ENCODE data around the gene ERCC3.

Gene ERCC3

DNA sequence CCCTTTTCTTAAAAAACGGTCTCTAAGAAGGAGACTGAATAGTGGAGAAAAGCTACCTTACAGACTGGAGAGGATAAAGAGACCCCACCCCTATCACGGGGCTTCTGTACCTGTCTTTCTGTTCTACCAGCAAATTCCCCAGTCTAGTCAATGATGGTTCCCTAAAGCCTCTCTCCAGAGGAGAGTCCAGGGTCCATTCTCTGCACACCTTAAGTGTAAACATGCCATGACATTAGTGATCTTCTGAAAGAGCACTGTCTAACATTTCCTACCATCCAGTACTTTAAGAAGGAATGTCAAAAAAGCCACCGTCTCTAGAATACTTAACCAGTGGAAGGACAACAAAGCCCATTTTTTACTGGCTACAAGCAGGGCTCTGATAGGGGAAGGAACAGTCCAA, 17.0 kb upstream of the ERCC3 start:
- no peak overlapping the region for H3K4me3 ChIP-seq (ENCODE audit: control insufficient read depth, low read depth, low read length)
- DNase-seq (ENCODE audit: low read depth): no peak
- TF ChIP-seq, protein P1, sequence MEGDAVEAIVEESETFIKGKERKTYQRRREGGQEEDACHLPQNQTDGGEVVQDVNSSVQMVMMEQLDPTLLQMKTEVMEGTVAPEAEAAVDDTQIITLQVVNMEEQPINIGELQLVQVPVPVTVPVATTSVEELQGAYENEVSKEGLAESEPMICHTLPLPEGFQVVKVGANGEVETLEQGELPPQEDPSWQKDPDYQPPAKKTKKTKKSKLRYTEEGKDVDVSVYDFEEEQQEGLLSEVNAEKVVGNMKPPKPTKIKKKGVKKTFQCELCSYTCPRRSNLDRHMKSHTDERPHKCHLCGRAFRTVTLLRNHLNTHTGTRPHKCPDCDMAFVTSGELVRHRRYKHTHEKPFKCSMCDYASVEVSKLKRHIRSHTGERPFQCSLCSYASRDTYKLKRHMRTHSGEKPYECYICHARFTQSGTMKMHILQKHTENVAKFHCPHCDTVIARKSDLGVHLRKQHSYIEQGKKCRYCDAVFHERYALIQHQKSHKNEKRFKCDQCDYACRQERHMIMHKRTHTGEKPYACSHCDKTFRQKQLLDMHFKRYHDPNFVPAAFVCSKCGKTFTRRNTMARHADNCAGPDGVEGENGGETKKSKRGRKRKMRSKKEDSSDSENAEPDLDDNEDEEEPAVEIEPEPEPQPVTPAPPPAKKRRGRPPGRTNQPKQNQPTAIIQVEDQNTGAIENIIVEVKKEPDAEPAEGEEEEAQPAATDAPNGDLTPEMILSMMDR (conservative IDR thresholded peaks at IDR 0.05; ENCODE audit: control insufficient read depth, insufficient read depth, low read depth, low read length): no peak

DNA sequence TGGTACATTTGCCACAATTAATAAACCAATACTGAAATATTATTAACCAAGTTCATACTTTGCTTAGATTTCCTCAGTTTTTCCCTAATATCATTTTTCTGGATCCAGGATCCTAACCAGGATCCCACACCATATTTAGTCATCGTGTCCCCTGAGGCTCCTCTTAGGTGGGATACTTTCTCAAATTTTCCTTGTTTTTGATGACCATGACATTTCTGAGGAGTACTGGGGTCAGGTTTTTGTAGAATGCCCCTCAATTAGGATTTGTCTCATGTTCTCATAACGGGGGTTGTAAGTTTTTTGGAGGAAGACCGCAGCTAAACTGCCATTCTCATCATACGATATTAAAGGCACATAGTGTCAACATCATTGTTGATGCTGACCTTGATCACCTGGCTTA, 15.5 kb upstream of the ERCC3 start:
- H3K4me3 ChIP-seq (ENCODE audit: control insufficient read depth, low read depth, low read length): no peak overlapping the region
- TF ChIP-seq, protein P1 (conservative IDR thresholded peaks at IDR 0.05; ENCODE audit: control insufficient read depth, insufficient read depth, low read depth, low read length): no peak
- DNase-seq (ENCODE audit: low read depth): no peak

DNA sequence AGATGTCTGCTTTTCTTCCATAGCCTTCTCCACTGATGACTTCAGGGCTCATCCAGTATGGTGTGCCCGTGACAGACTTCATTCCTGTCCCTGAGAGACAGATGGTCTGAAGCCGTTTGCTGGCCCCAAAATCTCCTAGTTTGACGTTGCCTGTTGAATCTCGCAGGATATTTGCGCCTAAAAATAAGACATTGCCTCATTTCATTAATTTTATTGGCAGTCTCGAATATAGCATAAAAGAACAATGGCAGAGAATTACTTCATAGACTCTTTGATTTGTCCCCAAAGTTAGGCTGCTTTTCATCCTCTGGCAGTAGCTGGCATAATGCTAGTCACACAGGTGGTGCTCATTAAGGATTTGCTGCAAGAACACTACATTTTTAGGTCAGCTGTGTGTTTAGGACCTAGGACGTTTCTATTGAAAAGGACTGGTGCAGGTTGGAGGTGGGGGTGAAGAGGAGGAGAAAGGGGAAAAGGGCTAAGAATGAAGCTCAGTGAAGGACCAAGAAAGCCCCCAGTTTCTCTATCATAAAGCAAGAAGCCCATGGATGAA, 14.7 kb upstream of the ERCC3 start:
- TF ChIP-seq, protein P1 (conservative IDR thresholded peaks at IDR 0.05; ENCODE audit: control insufficient read depth, insufficient read depth, low read depth, low read length): no peak
- DNase-seq (ENCODE audit: low read depth): no peak
- H3K4me3 ChIP-seq (ENCODE audit: control insufficient read depth, low read depth, low read length): no peak overlapping the region

DNA sequence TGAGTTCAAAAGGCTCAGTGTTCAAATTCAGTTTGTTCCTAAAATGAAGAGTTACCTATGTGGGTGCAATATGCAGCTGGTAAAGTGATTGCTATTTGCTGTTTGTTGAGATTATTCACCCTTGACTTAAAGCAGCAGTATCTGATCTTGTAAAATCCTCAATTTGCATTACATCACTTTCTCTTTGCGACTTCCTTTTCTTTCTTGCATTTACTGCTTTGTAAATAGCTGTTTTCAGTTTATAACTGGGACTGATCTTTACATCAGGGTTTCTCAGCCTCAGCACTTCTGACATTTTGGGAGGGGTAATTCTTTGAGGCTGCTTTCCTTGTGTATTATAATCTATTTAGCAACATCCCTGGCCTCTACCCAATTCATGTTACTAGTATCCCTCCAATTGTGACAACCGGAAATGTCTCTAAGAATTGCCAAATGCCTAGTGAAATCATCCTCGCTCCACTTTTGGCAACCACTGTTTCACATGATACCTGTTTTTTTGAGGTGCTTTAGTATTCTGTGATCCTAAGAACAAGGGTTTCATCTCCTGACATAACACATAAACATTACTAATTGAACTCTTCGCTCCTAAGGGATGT, 12.1 kb upstream of the ERCC3 start:
- peak; percentile 31 for DNase-seq (ENCODE audit: low read depth)
- TF ChIP-seq, protein P1 (conservative IDR thresholded peaks at IDR 0.05; ENCODE audit: control insufficient read depth, insufficient read depth, low read depth, low read length): no peak

DNA sequence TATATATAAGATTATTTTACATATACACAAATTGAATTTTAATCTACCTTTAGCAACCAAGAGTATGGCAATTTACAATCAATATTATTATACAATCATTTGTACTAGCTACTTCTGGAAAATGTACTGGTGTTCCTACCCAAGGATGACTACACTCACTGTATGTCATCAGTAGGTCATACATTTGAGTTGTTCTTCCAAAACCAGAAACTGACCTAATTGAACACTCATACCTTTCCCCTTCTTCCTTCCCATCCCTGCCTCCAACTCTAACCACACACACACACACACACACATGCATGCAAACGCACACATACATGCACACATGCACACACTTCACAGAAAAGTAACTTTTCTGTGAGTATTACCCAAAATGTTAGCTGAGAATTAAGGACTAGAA, 8.2 kb upstream of the ERCC3 start:
- TF ChIP-seq, protein P1 (conservative IDR thresholded peaks at IDR 0.05; ENCODE audit: control insufficient read depth, insufficient read depth, low read depth, low read length): no peak
- no peak overlapping the region for H3K4me3 ChIP-seq (ENCODE audit: control insufficient read depth, low read depth, low read length)
- peak; percentile 60 for DNase-seq (ENCODE audit: low read depth)

More for the DNA sequence above, 12.1 kb upstream of the ERCC3 start:
- H3K4me3 ChIP-seq (ENCODE audit: control insufficient read depth, low read depth, low read length): no peak overlapping the region

DNA sequence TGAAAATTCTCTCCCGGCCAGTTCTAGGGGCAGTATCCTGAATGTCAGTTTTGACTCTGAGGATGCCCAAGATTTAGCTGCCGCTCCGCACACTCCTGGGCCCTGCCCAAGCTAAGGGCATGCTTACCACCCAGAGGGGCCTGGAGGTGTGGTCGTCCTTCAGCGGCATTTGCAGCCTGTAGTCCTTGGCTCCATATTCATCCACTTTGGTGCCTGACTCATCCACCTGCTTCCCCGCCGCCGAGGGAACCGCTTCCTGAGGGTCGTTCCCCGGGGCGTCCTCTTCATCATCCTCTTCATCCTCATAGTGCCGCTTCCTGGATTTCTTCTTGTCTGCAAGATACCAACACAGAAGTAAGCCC, 577 bp downstream of the ERCC3 start:
- peak overlapping the region; percentile 91 for H3K4me3 ChIP-seq (ENCODE audit: control insufficient read depth, low read depth, low read length)
- TF ChIP-seq, protein P1 (conservative IDR thresholded peaks at IDR 0.05; ENCODE audit: control insufficient read depth, insufficient read depth, low read depth, low read length): no peak
- DNase-seq (ENCODE audit: low read depth): peak; percentile 6

Measured in fibroblast of mammary gland (primary cell).